GM12865 (cell line): ENCODE results near the gene PSMC3IP.

Experiments used
- DNase-seq: peaks from one replicate; pipeline ENCODE4 v3.0.0; 2010; ENCODE audit warnings: low read depth
- H3K4me3 ChIP-seq: 2 replicates; pipeline ENCODE4 v1.5.1; 2011; ENCODE audit warnings: mild to moderate bottlenecking, low read depth, low read length, control low read depth
- CTCF ChIP-seq: IDR thresholded peaks from 2 replicates; pipeline ENCODE4 v1.5.1; 2011; ENCODE audit warnings: low read length, control low read depth, low read depth, inconsistent platforms; ENCODE audit not compliant: insufficient read depth; ENCODE audit errors: missing control alignments

The PSMC3IP gene

GRCh38 chr17:42613699-42614295 lies 36.3 kb upstream of the PSMC3IP start:
- H3K4me3 ChIP-seq: no peak overlapping the region
- no peak for TF ChIP-seq CTCF
- DNase-seq: no peak

GRCh38 chr17:42612013-42612412 lies 34.5 kb upstream of the PSMC3IP start:
- no peak for TF ChIP-seq CTCF
- no peak overlapping the region for H3K4me3 ChIP-seq
- DNase-seq: no peak

GRCh38 chr17:42609814-42610801 lies 32.6 kb upstream of the PSMC3IP start:
- H3K4me3 ChIP-seq: peak overlapping the region; percentile 100
- DNase-seq: peak; percentile 18

GRCh38 chr17:42609182-42609813 lies 31.8 kb upstream of the PSMC3IP start, which contains the start of the genes RETREG3 and TUBG1:
TSS of gene RETREG3 (minus strand) at chr17:42609374. CDS start at chr17:42609324, 50 bp downstream.
TSS of gene TUBG1 (plus strand) at chr17:42609683. CDS start at chr17:42609738, 55 bp downstream.
- peak within 1 kb of the TSS; percentile 100 for H3K4me3 ChIP-seq
- TF ChIP-seq CTCF: peak; percentile 16
- peak; percentile 99 for DNase-seq

- peak overlapping the region; percentile 99 for H3K4me3 ChIP-seq
- DNase-seq: peak; percentile 29
- no peak for TF ChIP-seq CTCF
Observed at GRCh38 chr17:42608305-42609181, 31.0 kb upstream of the PSMC3IP start.

- DNase-seq: no peak
- peak overlapping the region; percentile 99 for H3K4me3 ChIP-seq
Observed at GRCh38 chr17:42607769-42608168, 30.2 kb upstream of the PSMC3IP start.

More at GRCh38 chr17:42607769-42608168, 30.2 kb upstream of the PSMC3IP start:
- no peak for TF ChIP-seq CTCF
